CD4-positive, alpha-beta T cell (primary cell): Measurements from ENCODE around the gene HOMEZ. TPM values are rescaled to one million over a fixed set of nuclear protein-coding genes. Genes with fewer than 3 reads are reported as not detected.
A peak's percentile ranks its signal among the peaks of the same experiment; 100 is the strongest.

Source experiments
- ATAC-seq: fragments of 200-7000 bp; cut with Tn5 transposase; one replicate; pipeline ENCODE4 v1.10.0; 2022; ENCODE audit warnings: mild to moderate bottlenecking; ENCODE audit not compliant: poor library complexity
- CTCF ChIA-PET: fragments of 350-600 bp; sonication (Branson Sonifier 250); formaldehyde crosslinking; loops from one replicate; lab custom pipeline; 2021; ENCODE audit warnings: antibody characterized with exemption, inconsistent platforms; lab: Charles Lee
- POLR2A ChIA-PET: fragments of 350-600 bp; sonication (Branson Sonifier 250); formaldehyde crosslinking; loops from one replicate; lab custom pipeline; 2021; ENCODE audit warnings: antibody characterized with exemption, inconsistent platforms; lab: Charles Lee
- DNase-seq, 14 experiments: peaks; one replicate each; pipeline ENCODE4 v3.0.0-alpha.2; 2013 to 2020; ENCODE audit warnings: mixed read lengths in 2 of 14
- H3K27ac ChIP-seq, 2 donors: one replicate each; pipeline versions ENCODE4 v1.5.1 to v1.7.0; 2013; ENCODE audit warnings: low read length in 2 of 2, low read depth in 1 of 2, mild to moderate bottlenecking in 1 of 2
- H3K27me3 ChIP-seq, 2 experiments: 1 replicate in 1 of 2; 2 replicates in 1 of 2; pipeline versions ENCODE4 v1.6.1 to v1.7.0; 2013; ENCODE audit warnings: low read length in 2 of 2, control low read depth in 1 of 2, mild to moderate bottlenecking in 1 of 2, moderate library complexity in 1 of 2; ENCODE audit not compliant: insufficient read depth in 2 of 2, control insufficient read depth in 1 of 2
- H3K36me3 ChIP-seq: one replicate; pipeline ENCODE4 v1.6.1; 2013; ENCODE audit warnings: low read length, control low read depth; ENCODE audit not compliant: insufficient read depth
- H3K4me1 ChIP-seq: one replicate; pipeline ENCODE4 v1.6.1; 2013; ENCODE audit warnings: low read length, control low read depth; ENCODE audit not compliant: insufficient read depth
- H3K4me3 ChIP-seq: one replicate; pipeline ENCODE4 v1.5.1; 2013; ENCODE audit warnings: mild to moderate bottlenecking, low read length, moderate library complexity
- H3K9me3 ChIP-seq, 2 experiments: 1 replicate in 1 of 2; 2 replicates in 1 of 2; pipeline versions ENCODE4 v1.6.1 to v1.7.0; 2013; ENCODE audit warnings: low read length in 2 of 2, mild to moderate bottlenecking in 2 of 2, control low read depth in 1 of 2, moderate library complexity in 1 of 2; ENCODE audit not compliant: control insufficient read depth in 1 of 2, insufficient read depth in 1 of 2
- H3K27ac Mint-ChIP-seq: one replicate; pipeline ENCODE4 v1.8.0; 2020; ENCODE audit warnings: mixed read lengths
- H3K27me3 Mint-ChIP-seq: one replicate; pipeline ENCODE4 v1.8.0; 2021; ENCODE audit warnings: mixed read lengths
- H3K36me3 Mint-ChIP-seq: one replicate; pipeline ENCODE4 v1.8.0; 2021; ENCODE audit warnings: low read depth, mixed read lengths
- H3K4me1 Mint-ChIP-seq: one replicate; pipeline ENCODE4 v1.8.0; 2021; ENCODE audit warnings: low read depth, mixed read lengths
- H3K4me3 Mint-ChIP-seq: one replicate; pipeline ENCODE4 v1.8.0; 2020; ENCODE audit warnings: mild to moderate bottlenecking, mixed read lengths
- H3K9me3 Mint-ChIP-seq: one replicate; pipeline ENCODE4 v1.8.0; 2020; ENCODE audit warnings: mixed read lengths
- intact Hi-C, 2 experiments: fragments of 100-400 bp; cut with DNase I in 1 of 2; cut with micrococcal nuclease in 1 of 2; formaldehyde crosslinking; loops; one replicate each; pipeline versions ENCODE4 v1.15.1 to v1.9.0; 2023 to 2025; cut with DNase I, micrococcal nuclease
- total RNA-seq, 174 experiments: library from RNA in 2 of 174; stranded (reverse) in 2 of 174; gene quantifications; one replicate each; pipeline ENCODE4 v1.2.3 and lab custom pipeline; 2021 to 2026
- TF ChIP-seq, protein P1 (sequence below): fragments of 200-600 bp; IDR thresholded peaks from one replicate; pipeline ENCODE4 v1.8.0; 2022; ENCODE audit warnings: antibody characterized with exemption, mild to moderate bottlenecking

The HOMEZ gene
- total RNA-seq, 2 experiments from 2014 or later = 2.0 to 2.8 TPM

DNA sequence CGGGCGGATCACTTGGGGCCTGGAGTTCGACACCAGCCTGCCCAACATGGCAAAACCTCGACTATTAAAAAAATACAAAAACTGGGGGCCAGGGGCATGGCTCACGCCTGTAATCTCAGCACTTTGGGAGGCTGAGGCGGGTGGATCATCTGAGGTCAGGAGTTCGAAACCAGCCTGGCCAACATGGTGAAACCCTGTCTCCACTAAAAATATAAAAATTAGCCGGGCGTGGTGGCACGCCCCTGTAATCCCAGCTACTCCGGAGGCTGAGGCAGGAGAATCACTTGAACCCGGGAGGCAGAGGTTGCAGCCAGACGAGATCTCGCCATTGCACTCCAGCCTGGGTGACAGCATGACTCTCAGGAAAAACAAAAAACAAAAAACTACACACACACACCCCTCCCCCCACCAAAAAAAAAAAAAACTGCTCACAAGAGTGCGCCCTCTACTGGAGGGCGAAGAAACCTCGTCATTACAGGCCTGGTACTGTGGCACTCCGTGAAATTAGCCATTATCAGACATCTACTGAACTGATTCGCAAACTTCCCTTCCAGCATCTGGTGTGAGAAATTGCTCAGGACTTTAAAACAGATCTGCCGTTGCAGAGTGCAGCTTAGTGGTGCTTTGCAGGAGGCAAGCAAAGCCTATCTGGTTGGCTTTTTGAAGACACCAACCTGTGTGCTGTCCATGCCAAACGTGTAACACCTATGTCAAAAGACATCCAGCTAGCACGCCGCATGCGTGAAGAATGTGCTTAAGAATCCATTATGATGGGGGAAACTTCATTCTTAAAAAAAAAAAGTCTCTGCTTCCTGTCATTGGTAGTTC lies 9.0 kb upstream of the HOMEZ start:
- intact Hi-C loops = loop anchor here (1.0 to 10.0 kb wide), 5 partner anchors 9 to 370 kb away; partner anchors contain the start of genes HOMEZ (in 1 of the 2) and PRMT5 (in 1 of the 2)
- Histone ChIP-seq H3K27me3 (no peaks in the 10 kb centered on the region), H3K9me3 (no peaks in the 10 kb centered on the region), H3K36me3 (peaks cover 14% of the 10 kb centered on the region), H3K4me3 (no peak overlapping the region), H3K4me1 (peaks cover 13% of the 10 kb centered on the region), H3K27ac (no peak overlapping the region)
- TF ChIP-seq, protein P1, sequence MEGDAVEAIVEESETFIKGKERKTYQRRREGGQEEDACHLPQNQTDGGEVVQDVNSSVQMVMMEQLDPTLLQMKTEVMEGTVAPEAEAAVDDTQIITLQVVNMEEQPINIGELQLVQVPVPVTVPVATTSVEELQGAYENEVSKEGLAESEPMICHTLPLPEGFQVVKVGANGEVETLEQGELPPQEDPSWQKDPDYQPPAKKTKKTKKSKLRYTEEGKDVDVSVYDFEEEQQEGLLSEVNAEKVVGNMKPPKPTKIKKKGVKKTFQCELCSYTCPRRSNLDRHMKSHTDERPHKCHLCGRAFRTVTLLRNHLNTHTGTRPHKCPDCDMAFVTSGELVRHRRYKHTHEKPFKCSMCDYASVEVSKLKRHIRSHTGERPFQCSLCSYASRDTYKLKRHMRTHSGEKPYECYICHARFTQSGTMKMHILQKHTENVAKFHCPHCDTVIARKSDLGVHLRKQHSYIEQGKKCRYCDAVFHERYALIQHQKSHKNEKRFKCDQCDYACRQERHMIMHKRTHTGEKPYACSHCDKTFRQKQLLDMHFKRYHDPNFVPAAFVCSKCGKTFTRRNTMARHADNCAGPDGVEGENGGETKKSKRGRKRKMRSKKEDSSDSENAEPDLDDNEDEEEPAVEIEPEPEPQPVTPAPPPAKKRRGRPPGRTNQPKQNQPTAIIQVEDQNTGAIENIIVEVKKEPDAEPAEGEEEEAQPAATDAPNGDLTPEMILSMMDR = peak; percentile 86
- ATAC-seq = peak; percentile 88
- ChIA-PET CTCF (interaction anchor here (1.0 to 2.1 kb wide), 7 partner anchors 9 to 30 kb away, joined by 3 to 23 read pairs (median 4); partner anchors contain the start of genes HOMEZ and PABPN1), POLR2A (interaction anchor here (0.7 to 2.8 kb wide), 5 partner anchors 8 to 288 kb away, joined by 3 to 17 read pairs (median 3); partner anchors contain the start of genes HOMEZ and PABPN1)
- H3K4me1 Mint-ChIP-seq = peaks cover 28% of the 10 kb centered on the region
- H3K4me3 Mint-ChIP-seq = peak overlapping the region; percentile 27
- peak; percentile 28 to 87 (median 48) for DNase-seq
- H3K9me3 Mint-ChIP-seq = no peaks in the 10 kb centered on the region
- peaks cover 22% of the 10 kb centered on the region for H3K36me3 Mint-ChIP-seq
- H3K27me3 Mint-ChIP-seq = no peaks in the 10 kb centered on the region
- peak overlapping the region; percentile 37 for H3K27ac Mint-ChIP-seq

DNA sequence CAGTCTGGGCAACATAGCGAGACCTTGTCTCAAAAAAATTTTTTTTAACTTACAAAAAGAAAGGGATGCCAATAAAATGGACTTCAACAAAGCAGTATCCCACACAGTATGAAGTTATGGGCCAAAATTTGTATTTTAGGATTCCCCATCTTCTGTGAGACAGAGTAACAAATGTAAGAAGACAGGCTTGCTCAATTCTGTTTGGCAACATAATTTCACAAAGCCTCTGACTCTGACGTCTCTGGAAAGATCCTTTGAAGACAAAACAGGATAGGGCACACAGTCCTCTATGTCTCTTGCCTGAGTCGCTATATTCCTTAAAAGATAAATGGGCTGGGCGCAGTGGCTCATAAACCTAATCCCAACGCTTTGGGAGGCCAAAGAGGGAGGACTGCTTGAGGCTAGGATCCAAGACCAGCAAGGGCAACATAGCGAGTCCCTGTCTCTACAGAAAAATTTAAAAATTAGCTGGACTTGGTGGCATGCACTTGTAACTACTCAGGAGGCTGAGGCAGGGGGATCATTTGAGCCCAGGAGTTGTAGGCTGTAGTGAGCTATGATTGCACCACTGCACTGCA lies 1.1 kb upstream of the HOMEZ start:
- H3K27me3 Mint-ChIP-seq = no peaks in the 10 kb centered on the region
- peaks cover 32% of the 10 kb centered on the region for H3K4me1 Mint-ChIP-seq
- H3K4me3 Mint-ChIP-seq = peak overlapping the region; percentile 95
- Histone ChIP-seq H3K4me1 (peaks cover 17% of the 10 kb centered on the region), H3K27ac (peak overlapping the region; percentile 79 to 81), H3K4me3 (peak overlapping the region; percentile 81), H3K27me3 (no peaks in the 10 kb centered on the region), H3K36me3 (no peaks in the 10 kb centered on the region), H3K9me3 (no peaks in the 10 kb centered on the region)
- ATAC-seq = no peak
- DNase-seq = no peak
- intact Hi-C loops = loop anchor here (1.0 to 10.0 kb wide), 7 partner anchors 8 to 702 kb away; partner anchors contain the start of genes ACIN1 (in 2 of the 2), C14orf119 (in 2 of the 2), PABPN1 (in 2 of the 2) and DAD1 (in 1 of the 2)
- ChIA-PET POLR2A (interaction anchor here (0.6 to 4.9 kb wide), 11 partner anchors 8 to 521 kb away, joined by 3 to 104 read pairs (median 6); partner anchors contain the start of genes ACIN1, C14orf119, HAUS4 and OXA1L), CTCF (interaction anchor here (0.6 to 2.5 kb wide), 3 partner anchors 8 to 108 kb away, joined by 3 to 23 read pairs (median 16); no protein-coding TSS in a partner anchor)
- H3K36me3 Mint-ChIP-seq = peaks cover 10% of the 10 kb centered on the region
- H3K27ac Mint-ChIP-seq = peak overlapping the region; percentile 94
- TF ChIP-seq, protein P1 = no peak
- H3K9me3 Mint-ChIP-seq = no peaks in the 10 kb centered on the region

DNA sequence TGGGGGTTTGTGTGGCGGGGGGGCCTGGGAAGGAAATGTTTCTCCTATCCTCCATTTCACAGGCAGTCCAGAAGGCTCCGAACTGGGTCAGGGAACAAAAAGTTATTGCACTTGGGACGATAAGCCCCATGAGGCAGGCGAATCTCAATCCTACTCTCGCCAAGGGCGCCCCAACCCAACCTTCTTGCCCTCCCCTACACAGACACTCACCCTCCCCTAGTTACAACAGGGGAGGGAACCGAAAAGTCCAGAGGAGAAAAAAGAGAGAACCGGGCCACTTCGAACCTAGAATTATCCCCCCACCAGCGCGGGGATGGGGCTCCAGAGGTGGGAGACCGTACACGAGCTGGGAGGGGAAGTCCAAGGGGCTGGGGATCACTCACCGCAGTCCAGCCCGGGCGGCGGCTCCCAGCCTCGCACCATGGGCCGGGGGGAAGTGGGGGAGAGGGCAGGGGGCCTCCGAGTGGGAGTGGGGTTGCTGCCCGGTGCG lies 357 bp downstream of the HOMEZ start:
- Histone ChIP-seq H3K4me3 (peak overlapping the region; percentile 81), H3K36me3 (no peaks in the 10 kb centered on the region), H3K9me3 (no peaks in the 10 kb centered on the region), H3K4me1 (peaks cover 17% of the 10 kb centered on the region), H3K27me3 (no peaks in the 10 kb centered on the region), H3K27ac (peak overlapping the region; percentile 77 to 81)
- ChIA-PET CTCF (interaction anchor here (1.2 to 2.5 kb wide), 5 partner anchors 9 to 35 kb away, joined by 3 to 23 read pairs (median 5); partner anchors contain the start of gene PABPN1), POLR2A (interaction anchor here (0.9 to 4.9 kb wide), 9 partner anchors 9 to 519 kb away, joined by 3 to 104 read pairs (median 9); partner anchors contain the start of genes ACIN1, C14orf119, NGDN and OXA1L)
- H3K36me3 Mint-ChIP-seq = peaks cover 10% of the 10 kb centered on the region
- peak overlapping the region; percentile 94 for H3K27ac Mint-ChIP-seq
- peaks cover 32% of the 10 kb centered on the region for H3K4me1 Mint-ChIP-seq
- DNase-seq (peak in 2 of 14 experiments; percentile 4 to 15), ATAC-seq (peak; percentile 26)
- H3K9me3 Mint-ChIP-seq = no peaks in the 10 kb centered on the region
- TF ChIP-seq, protein P1 = no peak
- no peaks in the 10 kb centered on the region for H3K27me3 Mint-ChIP-seq
- H3K4me3 Mint-ChIP-seq = peak overlapping the region; percentile 95
- intact Hi-C loops = loop anchor here (1.0 to 10.0 kb wide), 6 partner anchors 10 to 701 kb away; partner anchors contain the start of genes ACIN1 (in 2 of the 2), C14orf119 (in 2 of the 2), PABPN1 (in 2 of the 2) and DAD1 (in 1 of the 2)
